ENCODE results near the gene RNF34. TPM values are rescaled to one million over a fixed set of nuclear protein-coding genes. Genes with fewer than 3 reads are reported as not detected.

The RNF34 gene
- total and polyA plus RNA-seq, 2 of the 8 experiments (the other 6 are each of a cell fraction or from before 2014, with no cell fraction given): 37.9 to 57.6 TPM

DNA sequence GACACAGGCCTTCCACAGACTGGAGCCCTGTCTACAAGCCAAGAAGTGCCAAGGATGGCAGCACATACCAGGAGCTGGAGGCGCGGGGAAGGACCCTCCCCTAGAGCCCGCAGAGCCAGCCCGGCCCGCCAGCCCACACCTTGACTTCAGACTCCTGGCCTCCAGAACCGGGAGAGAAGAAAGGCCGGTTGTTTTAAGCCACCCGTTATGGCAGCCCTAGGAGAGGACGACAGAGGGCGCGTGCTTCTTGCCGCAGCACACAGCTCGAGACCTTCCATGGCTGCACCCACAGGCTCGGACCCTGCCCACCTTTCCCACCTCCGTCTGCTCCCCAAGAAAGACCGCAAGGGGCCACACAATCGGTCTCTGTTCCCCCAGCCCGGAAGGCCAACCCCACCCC, 53.7 kb downstream of the RNF34 start:
- no peak overlapping the region for H3K9ac ChIP-seq (replicated peaks in 1 of 4; ENCODE audit: extremely low read depth in 1 of 4, low read depth in 3 of 4, low read length in 3 of 4)
- peaks cover 0 to 19% (median 7%) of the 10 kb centered on the region in 4 experiments; a peak in 4 of 8 replicates for H3K36me3 ChIP-seq (ENCODE audit: control insufficient read depth in 2 of 4, insufficient read depth in 4 of 4, low read length in 3 of 4)
- H3K18ac ChIP-seq (ENCODE audit: extremely low read depth, low read length): no peak overlapping the region; the same call in 1 of the 2 replicates
- peaks cover 0 to 60% of the 10 kb centered on the region in 2 experiments; a peak in 2 of 4 replicates for H3K79me2 ChIP-seq (ENCODE audit: control insufficient read depth in 1 of 2, insufficient read depth in 2 of 2, low read length in 2 of 2)
- H2AK5ac ChIP-seq (ENCODE audit: low read depth, low read length): no peak overlapping the region
- ChIA-PET POLR2A (ENCODE audit: partially characterized antibody) (interaction anchor here (0.6 to 2.2 kb wide), 4 partner anchors 10 to 1261 kb away, joined by 3 to 8 read pairs (median 4); no protein-coding TSS in a partner anchor), CTCF (ENCODE audit: partially characterized antibody) (interaction anchor here (0.8 to 15.5 kb wide), 7 partner anchors 8 to 50 kb away, joined by 3 to 129 read pairs (median 4); no protein-coding TSS in a partner anchor)
- H4K5ac ChIP-seq (ENCODE audit: insufficient read length, low read depth, low read length): no peak overlapping the region
- H3K14ac ChIP-seq (ENCODE audit: insufficient read length): no peak overlapping the region
- H3K4me1 ChIP-seq (replicated peaks in 1 of 4; ENCODE audit: control insufficient read depth in 3 of 4, insufficient read depth in 4 of 4, low read length in 3 of 4): peaks cover 0 to 5% (median 2%) of the 10 kb centered on the region in 4 experiments; a peak in 1 of 7 replicates
- no peak overlapping the region for H3K23ac ChIP-seq (ENCODE audit: insufficient read length)
- no peak for DNase-seq (ENCODE audit: low read depth in 1 of 2, low spot score in 2 of 2)
- peak in 1 of 3 experiments; percentile 10; a peak in 1 of 4 replicates for TF ChIP-seq CTCF (IDR thresholded peaks at IDR 0.05; ENCODE audit: control extremely low read depth in 1 of 3, insufficient read depth in 1 of 3, low read depth in 1 of 3, low read length in 3 of 3)
- TF ChIP-seq MAFK (IDR thresholded peaks at IDR 0.05; ENCODE audit: low read depth, low read length): no peak
- no peak overlapping the region for H2BK12ac ChIP-seq (ENCODE audit: low read depth, low read length)
- no peak overlapping the region; the same call in 1 of the 2 replicates for H3K27ac ChIP-seq (ENCODE audit: low read depth, low read length)
- no peak overlapping the region for H2BK5ac ChIP-seq (ENCODE audit: low read depth, low read length)
- H3K56ac ChIP-seq (replicated peaks; ENCODE audit: insufficient read length, low read depth, low read length): no peak overlapping the region
- no peak overlapping the region for H2BK20ac ChIP-seq (ENCODE audit: low read length)
- peaks cover 18 to 21% of the 10 kb centered on the region in 2 experiments for H4K20me1 ChIP-seq (replicated peaks in 1 of 2; ENCODE audit: control insufficient read depth in 1 of 2, insufficient read depth in 2 of 2, low read length in 2 of 2)
- H4K91ac ChIP-seq (replicated peaks; ENCODE audit: insufficient read length, low read length): no peak overlapping the region
- no peaks in the 10 kb centered on the region for H3K27me3 ChIP-seq (replicated peaks in 1 of 4; ENCODE audit: control insufficient read depth in 3 of 4, extremely low read depth in 1 of 4, insufficient read depth in 3 of 4, low read length in 3 of 4)
- H3K9me3 ChIP-seq (ENCODE audit: insufficient read depth in 2 of 2, low read depth in 1 of 2, low read length in 1 of 2): no peaks in the 10 kb centered on the region
- no peaks in the 10 kb centered on the region for H3K23me2 ChIP-seq (ENCODE audit: low read depth, low read length)
- no peak overlapping the region for H3K4me3 ChIP-seq (ENCODE audit: extremely low read depth in 1 of 4, insufficient read depth in 2 of 4, low read depth in 3 of 4, low read length in 4 of 4)
- no peak overlapping the region for H4K8ac ChIP-seq (ENCODE audit: extremely low read depth, insufficient read depth, low read length)
- H2BK15ac ChIP-seq (ENCODE audit: low read length): no peak overlapping the region
- no peak overlapping the region for H3K4me2 ChIP-seq (ENCODE audit: insufficient read depth in 1 of 2, low read depth in 2 of 2, low read length in 2 of 2)
- H3K4ac ChIP-seq (replicated peaks; ENCODE audit: insufficient read length, low read depth, low read length): no peak overlapping the region
- H3K79me1 ChIP-seq (ENCODE audit: low read depth, low read length): peaks cover 31% of the 10 kb centered on the region
- no peak for FAIRE-seq
- WGBS, 2 experiments (ENCODE audit: extremely low coverage in 1 of 2, insufficient coverage in 1 of 2, insufficient read length in 1 of 2, insufficient replicate concordance in 2 of 2, low coverage in 1 of 2, low lambda C conversion rate in 2 of 2, missing lambda C conversion rate in 1 of 2): 90% methylated on average over 14 of the region's 18 CpGs; no CpG with 5 or more reads in 1 of the 2 experiments
- H2AFZ ChIP-seq (ENCODE audit: low read length): no peak overlapping the region
- H2BK120ac ChIP-seq (replicated peaks; ENCODE audit: low read depth, low read length): no peak overlapping the region
